HG03095 (cell line): ENCODE results near the gene ZNF350.
"Not testable (repeated sequence)": the region's sequence is repeated elsewhere in the genome, so short reads cannot be mapped to it uniquely, and the experiment has no call there.

Source experiments
- ATAC-seq: cut with Tn5 transposase; IDR thresholded peaks from one replicate; pipeline ENCODE4 v1.9.1; 2021; ENCODE audit warnings: moderate library complexity; ENCODE audit not compliant: unreplicated experiment

ZNF350 gene

GRCh38 chr19:51986309-51987291 is at the start of gene ZNF350:
ZNF350 (minus strand) TSS chr19:51986840; CDS start chr19:51974360, 12,480 bp downstream.
- ATAC-seq, result no peak

GRCh38 chr19:52034051-52034728 is 47.5 kb upstream of the ZNF350 start:
- no peak for ATAC-seq

DNA sequence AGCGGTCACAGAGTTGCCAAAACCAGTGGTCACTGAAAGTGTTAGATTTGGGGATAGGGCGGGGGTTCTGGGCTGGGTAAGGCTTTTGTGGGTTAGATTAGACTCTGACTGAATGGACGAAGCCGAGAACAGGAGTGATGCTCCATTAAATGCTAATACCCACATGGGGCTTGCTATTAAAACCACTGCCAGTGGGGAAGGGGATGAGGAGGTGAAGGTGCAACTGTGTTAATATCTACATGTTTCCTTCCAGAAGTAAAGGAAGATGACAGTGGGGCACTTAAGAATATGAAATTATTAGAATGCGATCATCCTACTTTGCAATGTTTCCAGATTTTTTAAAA is 42.1 kb upstream of the ZNF350 start:
- ATAC-seq, result no peak

DNA sequence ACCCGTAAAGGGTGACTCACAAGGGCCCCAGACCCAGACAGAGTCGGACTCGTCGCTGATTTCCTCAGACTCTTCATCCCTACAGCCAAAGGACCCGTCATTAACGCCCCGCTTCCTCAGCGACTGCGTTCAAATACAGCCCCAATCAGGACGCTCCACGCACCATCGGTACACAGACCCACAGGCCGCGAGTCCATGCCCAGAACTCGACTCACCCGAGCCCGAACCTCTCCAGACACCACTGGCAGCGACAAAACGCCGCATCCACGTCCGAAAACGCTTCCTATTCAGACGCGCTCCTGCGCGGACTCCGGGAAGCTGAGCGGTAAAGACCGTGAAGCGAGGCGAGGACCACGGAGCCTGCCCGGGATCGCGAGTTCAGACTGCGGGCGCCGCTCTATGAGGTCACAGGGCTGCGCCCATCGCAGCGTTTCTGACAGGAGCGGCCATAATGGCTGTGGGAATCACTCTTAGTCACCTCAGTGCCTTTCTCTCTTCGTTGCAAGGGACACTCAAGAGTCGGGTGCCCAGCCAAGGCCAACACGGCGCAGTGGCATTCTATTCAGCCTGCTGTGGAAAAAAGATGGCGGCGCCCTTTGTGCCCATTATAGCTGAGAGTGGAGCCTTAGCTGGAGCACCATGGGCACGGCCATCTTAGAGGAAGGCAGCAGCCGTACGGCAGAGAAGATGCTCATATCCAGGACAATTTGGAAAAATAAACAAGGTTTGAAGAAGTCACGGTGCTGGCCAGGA is 41.6 kb upstream of the ZNF350 start, which contains the start of gene ZNF614:
Gene ZNF614, minus strand, starts transcription at position 353 of the 753 bp plus-strand sequence. CDS start 2,634 bp downstream, outside the sequence.
- ATAC-seq, result no peak

DNA sequence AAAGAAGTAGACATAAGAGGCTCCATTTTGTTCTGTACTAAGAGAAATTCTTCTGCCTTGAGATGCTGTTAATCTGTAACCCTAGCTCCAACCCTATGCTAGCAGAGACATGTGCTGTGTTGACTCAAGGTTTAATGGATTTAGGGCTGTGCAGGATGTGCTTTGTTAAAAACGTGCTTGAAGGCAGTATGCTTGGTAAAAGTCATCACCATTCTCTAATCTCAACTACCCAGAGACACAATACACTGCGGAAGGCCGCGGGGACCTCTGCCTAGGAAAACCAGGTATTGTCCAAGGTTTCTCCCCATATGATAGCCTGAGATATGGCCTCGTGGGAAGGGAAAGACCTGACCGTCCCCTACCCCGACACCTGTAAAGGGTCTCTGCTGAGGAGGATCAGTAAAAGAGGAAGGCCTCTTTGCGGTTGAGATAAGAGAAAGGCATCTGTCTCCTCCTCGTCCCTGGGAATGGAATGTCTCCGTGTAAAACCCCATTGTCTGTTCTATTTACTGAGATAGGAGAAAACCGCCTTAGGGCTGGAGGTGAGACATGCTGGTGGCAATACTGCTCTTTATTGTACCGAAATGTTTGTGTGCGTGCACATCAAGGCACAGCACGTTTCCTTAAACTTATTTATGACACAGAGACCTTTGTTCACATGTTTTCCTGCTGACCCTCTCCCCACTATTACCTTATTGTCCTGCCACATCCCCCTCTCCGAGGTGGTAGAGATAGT is 39.8 kb upstream of the ZNF350 start:
- not testable (repeated sequence) for ATAC-seq

- not testable (repeated sequence) for ATAC-seq
Observed at GRCh38 chr19:52024478-52024877, 37.8 kb upstream of the ZNF350 start.

GRCh38 chr19:52022193-52022592 is 35.6 kb upstream of the ZNF350 start:
- ATAC-seq, result no peak

DNA sequence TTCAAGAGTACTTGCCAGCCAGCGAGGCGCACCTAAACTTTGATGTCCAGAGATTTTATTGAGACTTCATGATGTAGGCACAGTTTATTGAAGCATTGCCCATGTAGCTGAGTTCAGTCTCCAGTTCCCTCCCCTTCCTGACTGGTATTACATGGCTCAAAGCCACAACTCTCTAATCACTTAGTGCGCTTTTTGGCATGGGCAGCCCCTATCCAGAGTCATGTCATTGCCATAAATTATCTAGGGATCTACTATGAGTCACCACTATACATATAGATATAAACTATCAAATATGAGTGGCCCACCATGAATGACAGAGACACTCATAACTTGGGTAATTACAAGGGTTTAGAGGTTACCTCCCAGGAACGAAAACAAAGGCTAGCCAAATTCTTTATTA is 33.9 kb upstream of the ZNF350 start:
- ATAC-seq, result no peak

DNA sequence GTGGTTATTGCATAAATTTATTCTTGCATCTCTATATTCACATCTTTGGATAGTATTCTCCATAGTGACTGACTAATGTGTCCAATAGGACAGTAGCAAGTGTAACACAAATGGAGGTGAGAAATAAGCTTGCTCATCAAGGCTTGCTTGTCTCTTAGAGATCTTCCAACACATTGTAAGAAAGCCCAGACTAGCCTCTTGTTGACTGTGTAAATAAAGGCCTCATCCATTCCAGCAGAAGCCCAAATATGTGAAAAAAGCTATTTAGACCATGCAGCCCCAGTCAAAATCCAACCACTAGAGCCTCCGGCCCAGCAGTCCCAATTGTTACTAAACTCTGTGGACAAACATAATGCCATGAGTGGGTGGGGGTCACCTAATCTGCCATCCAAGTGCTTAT is 24.0 kb upstream of the ZNF350 start:
- no peak for ATAC-seq

- peak; percentile 81 for ATAC-seq
Observed at GRCh38 chr19:52007806-52008557, 21.3 kb upstream of the ZNF350 start, which contains the start of gene ZNF615. ZNF615 (minus strand) TSS chr19:52008211; CDS start chr19:52003711, 4,500 bp downstream.

DNA sequence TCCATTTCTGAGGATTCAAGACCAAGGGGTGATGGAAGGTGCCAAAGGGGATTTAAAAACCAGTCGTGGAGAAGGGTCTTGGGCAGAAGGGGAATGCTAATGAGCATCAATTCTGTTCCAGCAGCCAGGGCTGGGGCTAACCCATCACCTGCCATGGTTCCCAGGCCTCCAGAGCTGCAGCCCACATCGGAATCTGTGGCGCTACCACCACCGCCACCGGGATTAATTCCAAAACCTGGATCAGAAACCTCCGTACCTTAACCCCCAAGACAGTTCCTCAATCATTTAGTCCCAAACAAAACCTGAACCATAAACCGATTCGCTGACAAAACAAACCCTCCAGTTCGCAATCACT is 20.8 kb upstream of the ZNF350 start:
- ATAC-seq, result no peak

- no peak for ATAC-seq
Observed at GRCh38 chr19:51994048-51994644, 7.5 kb upstream of the ZNF350 start.

DNA sequence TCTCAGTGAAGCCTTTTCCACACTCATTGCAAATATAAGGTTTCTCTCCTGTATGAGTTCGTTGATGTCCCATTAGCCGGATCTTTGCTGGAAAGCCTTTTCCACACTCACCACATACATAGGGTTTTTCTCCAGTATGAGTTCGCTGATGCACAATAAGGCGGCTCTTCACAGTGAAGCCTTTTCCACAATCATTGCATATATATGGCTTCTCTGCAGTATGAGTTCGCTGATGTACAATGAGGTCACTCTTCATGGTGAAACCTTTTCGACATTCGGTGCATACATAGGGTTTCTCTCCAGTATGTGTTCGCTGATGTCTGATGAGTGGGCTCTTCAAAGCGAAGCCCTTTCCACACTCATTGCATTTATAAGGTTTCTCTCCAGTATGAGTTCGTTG is 6.8 kb upstream of the ZNF350 start:
- no peak for ATAC-seq

GRCh38 chr19:51983361-51983760 is 3.3 kb downstream of the ZNF350 start:
- no peak for ATAC-seq

GRCh38 chr19:51980926-51981325 is 5.7 kb downstream of the ZNF350 start:
- not testable (repeated sequence) for ATAC-seq

- ATAC-seq, result no peak
Observed at GRCh38 chr19:51980116-51980736, 6.4 kb downstream of the ZNF350 start.

- ATAC-seq, result no peak
Observed at GRCh38 chr19:51978882-51979281, 7.8 kb downstream of the ZNF350 start.

- ATAC-seq, result no peak
Observed at GRCh38 chr19:51977346-51977745, 9.3 kb downstream of the ZNF350 start.

DNA sequence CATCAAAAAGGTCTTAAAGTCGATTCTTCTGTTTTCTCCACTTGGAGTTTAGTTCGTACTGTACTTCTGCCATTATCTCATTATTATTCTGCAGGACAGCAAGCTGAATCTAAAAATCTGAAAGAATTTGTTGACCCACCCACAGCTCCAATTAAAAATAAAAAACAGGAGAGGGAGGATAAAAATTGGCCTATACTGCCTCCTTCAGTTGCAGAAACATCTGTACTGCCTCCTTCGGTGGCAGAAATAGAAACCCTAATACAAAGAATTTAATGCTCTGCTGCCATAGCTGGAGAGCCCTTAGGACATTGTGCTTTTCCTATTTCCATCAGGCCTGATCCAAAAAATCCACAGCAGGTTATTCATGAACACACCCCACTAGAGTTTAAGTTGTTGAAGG is 9.8 kb downstream of the ZNF350 start:
- ATAC-seq, result no peak
